HG02623 (cell line): ENCODE data around the gene WDR54.
"Not testable (repeated sequence)": the region's sequence is repeated elsewhere in the genome, so short reads cannot be mapped to it uniquely, and the experiment has no call there.

Experiments
- ATAC-seq: cut with Tn5 transposase; IDR thresholded peaks from one replicate; pipeline ENCODE4 v1.9.1; 2021; ENCODE audit warnings: moderate library complexity; ENCODE audit not compliant: unreplicated experiment

Gene WDR54

DNA sequence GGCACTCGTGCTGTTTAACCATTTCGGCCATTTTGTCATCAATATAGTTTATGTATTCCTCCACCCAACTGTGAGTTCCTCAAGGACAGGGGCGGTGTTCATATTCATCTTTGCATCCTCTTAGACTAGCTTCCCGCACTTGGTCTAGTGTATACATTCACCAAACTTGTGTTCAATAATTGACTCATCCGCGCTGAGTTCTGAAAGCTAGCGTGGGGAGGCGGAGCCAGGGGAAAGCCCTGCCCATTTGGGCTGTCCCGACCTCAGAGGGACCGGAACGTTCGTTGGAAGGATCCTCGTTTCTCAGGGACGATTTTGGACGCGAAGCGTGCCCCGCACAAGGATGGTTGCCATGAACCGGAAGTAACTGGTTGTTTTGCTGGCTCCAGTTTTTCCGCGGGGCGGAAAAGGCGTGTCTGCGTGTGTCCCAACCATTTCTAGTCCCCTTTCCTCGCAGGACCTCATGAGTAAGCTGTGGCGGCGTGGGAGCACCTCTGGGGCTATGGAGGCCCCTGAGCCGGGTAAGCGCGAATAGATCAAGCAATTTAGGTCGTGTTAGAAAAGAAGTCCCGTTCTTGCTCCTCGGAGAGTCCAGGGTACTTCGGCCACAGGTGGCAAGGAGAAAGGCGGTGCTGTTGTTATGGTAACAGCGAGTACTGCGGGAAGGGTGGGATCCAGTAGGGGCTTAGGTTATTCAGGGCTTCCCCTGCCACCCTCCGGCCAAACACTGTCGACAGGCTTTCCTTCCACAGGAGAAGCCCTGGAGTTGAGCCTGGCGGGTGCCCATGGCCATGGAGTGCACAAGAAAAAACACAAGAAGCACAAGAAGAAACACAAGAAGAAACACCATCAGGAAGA lies 33.4 kb downstream of the WDR54 start, which contains the start of gene INO80B:
Gene INO80B (plus strand): TSS at position 434 of the 858 bp plus-strand sequence. CDS start 30 bp downstream, at position 464.
- peak; percentile 36 for ATAC-seq

DNA sequence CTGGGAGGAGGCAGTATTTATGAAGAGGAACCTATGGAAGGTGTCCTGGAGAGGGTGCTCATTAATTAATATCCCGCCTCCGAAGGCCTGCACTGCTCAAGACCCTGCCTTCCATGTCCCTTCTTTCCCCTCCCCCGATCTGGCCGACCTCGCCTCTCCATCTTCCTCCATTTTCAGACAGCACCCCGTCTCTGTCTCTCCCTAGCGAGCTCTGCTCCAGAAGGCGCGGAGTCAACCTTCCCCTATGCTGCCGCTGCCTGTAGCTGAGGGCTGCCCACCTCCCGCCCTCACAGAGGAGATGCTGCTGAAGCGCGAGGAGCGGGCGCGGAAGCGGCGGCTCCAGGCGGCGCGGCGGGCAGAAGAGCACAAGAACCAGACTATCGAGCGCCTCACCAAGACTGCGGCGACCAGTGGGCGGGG lies 35.6 kb downstream of the WDR54 start:
- no peak for ATAC-seq

DNA sequence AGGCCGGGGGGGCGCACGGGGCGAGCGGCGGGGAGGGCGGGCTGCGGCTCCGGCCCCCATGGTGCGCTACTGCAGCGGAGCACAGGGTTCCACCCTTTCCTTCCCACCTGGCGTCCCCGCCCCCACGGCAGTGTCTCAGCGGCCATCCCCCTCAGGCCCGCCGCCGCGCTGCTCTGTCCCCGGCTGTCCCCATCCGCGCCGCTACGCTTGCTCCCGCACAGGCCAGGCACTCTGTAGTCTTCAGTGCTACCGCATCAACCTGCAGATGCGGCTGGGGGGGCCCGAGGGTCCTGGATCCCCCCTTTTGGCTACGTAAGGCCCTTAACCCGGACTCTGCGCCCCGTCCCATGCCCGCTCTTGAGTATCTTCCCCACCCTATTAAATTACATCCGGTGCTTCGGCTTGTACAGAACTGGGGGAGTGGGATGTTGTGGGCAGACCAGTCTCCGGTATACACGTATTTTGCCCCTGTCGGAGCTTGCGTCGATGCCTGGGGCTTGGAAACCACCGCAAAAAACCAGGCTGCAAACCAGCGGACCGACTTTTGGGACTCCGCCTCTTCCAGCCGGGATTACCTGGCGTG lies 36.1 kb downstream of the WDR54 start:
- peak; percentile 28 for ATAC-seq

DNA sequence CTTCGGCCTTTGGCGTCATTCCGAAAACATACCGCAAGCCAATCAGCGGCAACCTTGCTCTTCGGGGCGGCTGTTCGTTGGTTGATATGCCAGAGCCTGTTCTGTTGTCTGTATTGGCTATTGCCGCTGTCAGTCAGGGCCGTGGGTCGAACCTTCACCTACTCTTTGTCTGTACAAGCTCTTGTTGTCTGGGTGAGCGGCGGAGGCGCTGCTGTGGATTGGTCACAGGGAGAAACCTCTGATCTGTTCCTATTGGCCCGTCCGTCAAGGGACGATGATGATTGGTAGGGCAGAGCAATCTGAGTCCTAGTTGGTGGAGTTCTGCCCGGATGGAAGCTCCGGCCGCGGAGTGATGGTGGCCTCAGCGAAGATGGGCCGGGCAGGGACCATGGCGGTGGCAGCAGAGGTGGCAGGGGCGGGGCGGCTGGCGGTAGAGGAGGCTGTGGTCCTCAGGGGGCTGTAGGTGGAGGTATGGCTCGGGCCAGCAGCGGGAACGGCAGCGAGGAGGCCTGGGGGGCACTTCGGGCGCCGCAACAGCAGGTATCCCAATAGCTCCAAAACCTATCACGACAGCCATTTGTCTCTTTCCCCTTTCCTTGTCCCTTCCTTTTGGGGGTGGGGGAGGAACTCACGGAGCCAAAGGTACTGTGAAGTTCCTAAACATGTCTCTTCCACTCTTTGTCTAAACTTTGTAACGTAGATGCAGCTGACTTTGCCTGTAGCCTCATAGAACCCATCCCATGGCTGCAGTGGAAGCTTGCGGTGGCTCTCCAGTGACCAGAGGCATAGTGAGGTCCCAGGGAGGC lies 36.8 kb downstream of the WDR54 start, which contains the start of gene WBP1:
Gene WBP1 (plus strand): TSS at position 307 of the 806 bp plus-strand sequence. CDS start 165 bp downstream, at position 472.
- ATAC-seq, result peak; percentile 77

DNA sequence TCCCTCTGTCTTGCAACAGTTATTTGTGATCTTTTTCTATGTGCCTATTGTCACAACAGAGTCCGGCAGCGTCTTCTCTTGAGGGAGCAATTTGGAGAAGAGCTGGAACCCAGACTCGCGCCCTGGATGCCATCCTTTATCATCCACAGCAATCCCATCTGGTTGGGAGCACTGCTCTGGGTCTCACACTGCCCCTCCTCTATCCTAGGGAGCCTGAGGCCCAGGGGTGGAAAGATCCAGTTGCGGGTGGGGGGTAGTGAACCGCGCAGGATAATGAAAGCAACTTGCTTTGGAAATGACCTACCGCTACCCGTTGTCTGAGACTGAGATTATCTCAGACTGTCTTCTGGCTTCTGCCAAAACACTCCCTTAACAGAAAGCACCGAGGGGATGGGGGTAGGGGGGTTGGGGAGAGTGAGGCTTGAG lies 37.4 kb downstream of the WDR54 start:
- no peak for ATAC-seq

DNA sequence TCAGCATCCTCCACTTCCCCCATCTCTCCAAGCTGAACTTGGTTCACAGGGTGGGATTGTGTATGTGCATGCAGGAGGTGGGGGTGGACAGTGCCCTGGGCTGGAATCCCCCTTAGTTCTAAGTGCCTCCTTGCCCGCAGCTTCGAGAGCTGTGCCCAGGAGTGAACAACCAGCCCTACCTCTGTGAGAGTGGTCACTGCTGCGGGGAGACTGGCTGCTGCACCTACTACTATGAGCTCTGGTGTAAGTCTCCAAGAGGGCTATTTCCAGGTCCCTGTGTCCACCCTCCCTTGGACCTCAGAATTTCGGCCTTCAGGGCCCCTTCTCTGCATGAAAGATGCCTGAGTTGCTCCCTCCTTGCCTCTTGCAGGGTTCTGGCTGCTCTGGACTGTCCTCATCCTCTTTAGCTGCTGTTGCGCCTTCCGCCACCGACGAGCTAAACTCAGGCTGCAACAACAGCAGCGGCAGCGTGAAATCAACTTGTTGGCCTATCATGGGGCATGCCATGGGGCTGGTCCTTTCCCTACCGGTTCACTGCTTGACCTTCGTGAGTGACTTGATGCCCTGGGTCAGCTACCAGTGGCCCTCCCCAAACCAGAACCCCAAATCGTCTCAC lies 38.1 kb downstream of the WDR54 start:
- not testable (repeated sequence) for ATAC-seq

DNA sequence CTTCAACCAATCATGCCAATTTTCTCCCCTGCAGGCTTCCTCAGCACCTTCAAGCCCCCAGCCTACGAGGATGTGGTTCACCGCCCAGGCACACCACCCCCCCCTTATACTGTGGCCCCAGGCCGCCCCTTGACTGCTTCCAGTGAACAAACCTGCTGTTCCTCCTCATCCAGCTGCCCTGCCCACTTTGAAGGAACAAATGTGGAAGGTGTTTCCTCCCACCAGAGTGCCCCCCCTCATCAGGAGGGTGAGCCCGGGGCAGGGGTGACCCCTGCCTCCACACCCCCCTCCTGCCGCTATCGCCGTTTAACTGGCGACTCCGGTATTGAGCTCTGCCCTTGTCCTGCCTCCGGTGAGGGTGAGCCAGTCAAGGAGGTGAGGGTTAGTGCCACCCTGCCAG lies 38.7 kb downstream of the WDR54 start:
- not testable (repeated sequence) for ATAC-seq

DNA sequence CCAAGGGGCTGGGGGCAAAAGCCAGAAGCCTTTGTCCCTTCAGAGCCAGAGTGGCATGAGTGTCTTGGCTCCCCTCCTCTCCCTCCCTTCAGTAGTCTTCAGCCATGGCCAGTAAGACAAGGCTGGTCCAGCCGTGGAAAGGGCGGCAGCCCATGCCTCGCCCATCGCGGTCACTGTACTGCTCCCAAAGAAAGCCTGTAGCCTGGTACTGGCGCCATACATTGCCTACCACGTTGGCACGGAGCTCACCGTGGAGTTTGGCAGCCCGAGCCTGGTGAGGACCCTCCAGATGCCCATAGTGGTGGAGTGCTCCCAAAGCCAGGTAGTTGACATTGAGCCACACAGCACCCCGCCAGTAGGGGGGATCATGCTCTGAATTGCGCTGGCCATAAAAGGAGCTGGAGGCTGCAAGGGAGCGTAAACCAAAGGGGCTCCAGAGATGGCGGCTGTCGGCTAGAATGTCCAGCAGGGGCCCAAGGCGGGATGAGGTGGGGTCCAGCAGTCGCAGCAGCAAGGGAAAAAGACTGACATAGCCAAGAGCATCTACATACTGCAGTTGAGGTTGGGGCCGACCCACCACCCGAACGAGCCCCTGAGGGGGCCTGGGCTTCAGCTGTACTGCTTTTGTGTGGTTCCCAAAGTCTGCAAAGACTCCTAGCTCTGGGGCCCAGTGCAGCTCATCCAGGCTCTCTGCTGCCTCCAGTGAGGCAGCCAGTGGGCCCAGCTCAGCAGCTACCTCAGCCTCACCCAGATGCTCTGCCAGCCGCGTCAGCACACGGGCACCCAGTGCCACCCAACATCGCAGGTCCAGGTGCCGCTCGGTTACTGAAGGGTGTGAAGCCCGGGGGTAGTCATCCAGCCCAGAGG lies 39.9 kb downstream of the WDR54 start:
- ATAC-seq, result no peak

DNA sequence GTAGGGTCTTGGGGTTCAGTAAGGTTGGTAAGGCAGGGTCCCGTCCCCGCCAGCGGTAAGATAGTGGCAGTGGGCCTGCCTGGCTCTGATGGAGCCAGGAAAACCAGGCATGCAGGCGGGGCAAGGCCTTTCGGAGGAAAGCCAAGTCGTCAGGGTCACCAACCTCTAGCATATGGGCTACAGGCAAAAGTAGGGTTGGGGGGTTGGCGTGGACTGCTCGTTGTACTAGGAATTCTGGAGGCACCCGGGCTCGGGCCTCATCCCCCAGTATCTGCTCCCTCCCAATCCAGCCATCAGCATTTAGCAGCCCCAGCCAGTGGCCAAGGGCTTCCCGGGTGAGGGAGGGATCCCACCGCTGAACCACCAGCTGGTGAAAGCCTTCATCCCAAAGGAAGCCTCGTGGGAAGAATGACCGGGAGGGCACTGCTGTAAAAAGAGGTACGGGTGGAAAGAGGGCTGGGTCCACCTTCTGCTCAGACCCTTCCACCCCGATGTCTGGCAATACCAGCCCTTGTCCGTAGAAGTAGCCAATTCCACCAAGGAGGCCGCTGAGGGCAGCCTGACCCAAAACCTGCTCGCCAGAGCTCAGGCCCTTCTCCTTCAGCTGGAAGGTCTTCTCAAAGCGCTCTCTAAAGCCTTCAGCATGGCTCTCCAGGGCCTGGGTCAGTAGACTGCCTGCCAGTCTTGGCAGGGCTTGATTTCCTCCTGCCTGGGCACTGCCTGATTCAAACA lies 40.7 kb downstream of the WDR54 start:
- no peak for ATAC-seq

DNA sequence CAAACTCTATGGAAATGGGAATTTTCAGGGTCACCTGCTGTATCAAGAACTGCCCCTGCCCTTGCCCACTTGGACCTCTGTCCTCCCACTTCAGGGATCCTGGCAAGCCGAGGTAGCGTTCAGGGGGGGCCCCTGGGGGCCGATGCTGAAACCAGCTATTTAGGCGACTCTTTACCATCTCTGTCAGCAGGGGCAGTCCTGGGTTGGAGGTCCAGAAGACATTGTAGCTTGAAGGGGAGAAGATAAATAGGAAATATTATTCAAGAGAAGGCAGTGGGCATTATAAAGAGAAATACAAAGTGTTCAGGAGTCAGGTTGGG lies 41.2 kb downstream of the WDR54 start:
- no peak for ATAC-seq

DNA sequence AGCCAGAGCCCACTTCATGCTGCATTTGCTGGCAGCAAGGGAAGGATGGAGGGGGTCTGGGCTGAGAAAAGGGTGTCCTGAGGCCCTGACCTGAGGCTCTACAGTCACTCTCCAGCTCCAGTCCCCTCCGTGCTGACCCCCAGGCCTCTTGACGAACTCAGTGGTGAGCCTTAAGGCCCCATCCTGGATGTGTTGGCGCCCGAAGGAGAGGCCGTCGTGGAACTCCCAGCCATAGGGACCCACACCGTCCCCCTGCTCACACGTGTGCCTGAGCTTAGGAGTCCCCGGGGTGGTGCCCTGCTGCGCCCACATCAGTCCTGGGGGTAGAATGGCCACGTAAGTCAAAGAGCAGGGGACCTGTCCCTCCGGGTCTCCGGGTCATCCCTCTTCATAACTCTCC lies 42.9 kb downstream of the WDR54 start:
- ATAC-seq, result no peak

DNA sequence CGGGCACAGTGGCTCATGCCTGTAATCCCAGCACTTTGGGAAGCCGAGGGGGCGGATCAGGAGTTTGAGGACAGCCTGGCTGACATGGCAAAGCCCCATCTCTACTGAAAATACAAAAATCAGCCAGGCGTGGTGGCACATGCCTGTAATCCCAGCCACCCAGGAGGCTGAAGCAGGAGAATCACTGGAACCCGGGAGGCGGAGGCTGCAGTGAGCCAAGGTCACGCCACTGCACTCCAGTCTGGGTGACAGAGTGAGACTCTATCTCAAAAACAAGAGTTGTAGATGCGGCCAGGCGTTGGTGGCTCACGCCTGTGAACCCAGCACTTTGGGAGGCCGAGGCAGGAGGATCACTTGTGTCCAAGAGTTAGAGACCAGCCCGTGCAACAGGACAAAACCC lies 49.2 kb downstream of the WDR54 start:
- ATAC-seq, result not testable (repeated sequence)

DNA sequence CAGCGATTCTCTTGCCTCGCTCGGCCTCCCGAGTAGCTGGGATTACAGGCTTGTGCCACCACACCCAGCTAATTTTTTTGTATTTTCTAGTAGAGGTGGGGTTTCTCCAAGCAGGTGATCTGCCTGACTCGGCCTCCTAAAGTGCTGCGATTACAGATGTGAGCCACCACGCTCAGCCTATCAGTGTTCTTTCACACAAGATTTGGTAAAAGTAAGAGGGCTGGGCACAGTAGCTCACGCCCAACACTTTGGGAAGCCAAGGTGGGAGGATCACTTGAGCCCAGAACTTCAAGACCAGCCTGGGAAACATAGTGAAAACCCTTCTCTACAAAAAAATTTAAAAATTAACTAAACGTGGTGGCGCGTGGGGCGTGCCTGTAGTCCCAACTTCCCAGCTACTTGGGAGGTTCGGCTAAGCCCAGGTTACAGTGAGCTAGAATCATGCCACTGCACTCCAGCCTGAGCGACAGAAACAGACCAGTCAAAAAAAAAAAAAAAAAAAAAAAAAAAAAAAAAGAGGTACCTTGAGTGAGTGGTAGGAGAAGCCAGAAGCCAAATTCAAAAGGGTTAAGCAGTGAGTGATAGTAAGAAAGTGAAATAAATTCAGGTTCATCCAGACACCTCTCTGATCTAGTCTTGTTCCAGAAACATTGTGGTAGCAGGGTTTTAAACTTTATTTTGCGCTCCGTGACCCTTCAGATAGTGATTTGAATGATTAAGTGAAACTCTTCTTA lies 50.0 kb downstream of the WDR54 start:
- no peak for ATAC-seq

DNA sequence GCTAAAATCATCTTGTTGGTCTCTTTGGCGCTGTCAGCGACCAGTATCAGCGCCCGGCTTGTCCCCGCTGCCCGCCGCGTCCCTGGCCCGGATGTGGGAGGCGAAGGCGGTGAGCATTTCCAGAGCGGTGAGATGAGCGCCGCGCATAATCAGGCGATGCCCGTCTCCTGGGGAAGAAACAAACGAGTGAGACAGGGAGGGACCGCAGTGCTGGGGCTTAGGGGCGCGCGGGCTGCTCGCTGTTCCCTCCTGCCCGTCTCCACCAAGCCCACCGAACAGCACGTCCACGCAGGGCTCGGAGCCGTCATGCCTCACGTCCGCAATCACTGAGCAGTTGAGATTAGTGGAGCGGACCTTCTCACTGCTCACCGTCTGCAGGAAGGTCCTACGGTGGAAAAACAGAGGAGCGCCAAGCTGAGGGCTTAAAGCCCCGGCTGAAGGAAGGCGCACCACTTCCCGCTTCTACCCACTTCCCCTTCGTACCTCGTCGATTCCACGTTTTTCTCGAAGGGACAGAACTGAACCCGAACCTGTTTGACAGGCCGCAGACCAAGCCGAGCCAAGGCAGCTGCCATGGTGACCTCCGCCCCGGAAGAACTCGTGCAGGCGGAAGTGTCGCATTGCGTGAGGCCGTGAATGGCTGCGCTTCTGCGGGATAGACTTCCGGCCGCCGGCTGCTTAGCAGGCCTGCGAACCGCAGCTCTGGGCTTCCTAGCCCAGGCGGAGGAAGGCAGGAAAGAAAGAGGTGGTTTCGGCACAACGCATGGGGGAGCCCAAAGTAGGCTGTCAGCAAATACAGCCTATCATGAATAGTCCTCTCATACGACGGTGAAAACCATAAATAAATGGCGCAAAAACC lies 50.8 kb downstream of the WDR54 start, which contains the start of gene MRPL53:
Gene MRPL53 (minus strand): TSS at position 595 of the 859 bp plus-strand sequence. CDS start 20 bp downstream, at position 575.
- peak; percentile 80 for ATAC-seq

DNA sequence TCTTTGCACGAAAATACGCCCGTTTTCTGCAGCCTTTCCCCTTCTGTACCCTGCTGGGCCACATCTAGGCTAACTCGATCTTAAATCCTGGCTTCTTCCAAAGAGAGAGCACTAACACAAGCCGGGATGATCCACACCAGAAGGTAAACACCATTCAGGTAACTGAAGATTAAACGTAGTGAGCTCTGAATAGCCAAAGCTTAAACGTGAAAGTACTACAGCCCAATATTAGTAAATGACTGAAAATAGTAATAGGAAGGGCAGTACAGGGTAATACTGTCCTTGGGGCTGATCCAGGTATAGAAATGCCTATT lies 51.4 kb downstream of the WDR54 start:
- no peak for ATAC-seq

DNA sequence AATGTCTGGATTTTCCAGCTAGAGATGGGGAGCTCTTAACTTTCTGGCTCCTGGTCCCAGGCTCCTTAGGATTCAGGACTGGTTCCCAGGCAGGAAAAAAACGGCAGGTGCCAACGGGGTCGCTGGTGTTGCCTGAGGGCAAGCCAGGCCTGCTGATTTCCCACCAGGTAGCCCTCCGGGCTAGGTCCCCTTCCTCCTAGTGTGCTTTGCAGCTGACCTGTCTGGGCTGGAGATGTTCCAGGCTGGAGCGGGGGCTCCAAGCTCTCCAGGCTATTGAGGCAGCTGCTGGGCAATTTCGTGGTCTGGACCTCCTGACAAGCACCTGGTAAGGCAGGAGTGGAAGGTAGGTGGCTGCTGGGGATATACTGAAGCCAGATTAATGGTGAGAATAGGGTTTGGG lies 53.0 kb downstream of the WDR54 start:
- ATAC-seq, result no peak

DNA sequence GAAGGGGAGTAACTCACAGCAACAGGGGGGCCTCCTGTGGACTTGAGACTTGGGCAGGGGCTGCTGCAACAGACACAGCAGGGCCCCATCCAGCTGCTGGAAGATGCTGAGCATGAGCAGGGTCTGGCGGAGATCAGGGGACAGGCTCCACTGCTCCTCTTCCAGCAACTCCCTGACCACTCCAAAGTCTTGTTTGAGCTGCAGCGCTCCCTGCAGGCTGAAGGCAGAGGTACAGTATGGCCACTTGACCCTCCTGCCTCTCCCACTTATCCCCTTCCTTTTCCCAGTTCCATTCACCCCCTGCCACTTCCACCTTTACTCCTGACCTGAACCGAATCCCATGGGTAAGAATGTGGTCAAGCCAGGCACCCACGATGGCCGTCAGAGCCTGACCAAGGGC lies 53.4 kb downstream of the WDR54 start:
- ATAC-seq, result no peak
